Liver (tissue), 9 donors: ENCODE measurements around the gene ADAM11. TPM values are rescaled to one million over a fixed set of nuclear protein-coding genes. Genes with fewer than 3 reads are reported as not detected.

ENCODE experiments used
- DNase-seq: peaks from one replicate; pipeline ENCODE4 v3.0.0-alpha.2; 2017; ENCODE audit warnings: low spot score
- H3K27ac ChIP-seq, 2 donors: one replicate each; pipeline ENCODE4 v1.7.0; 2013; ENCODE audit warnings: inconsistent platforms in 2 of 2, low read length in 2 of 2, control low read depth in 1 of 2, low read depth in 1 of 2, mild to moderate bottlenecking in 1 of 2
- H3K27me3 ChIP-seq, 4 donors: one replicate each; pipeline versions ENCODE4 v1.6.1 to v1.7.0; 2013; ENCODE audit warnings: low read length in 3 of 4, inconsistent platforms in 1 of 4, mild to moderate bottlenecking in 1 of 4, moderate library complexity in 1 of 4; ENCODE audit not compliant: control insufficient read depth in 4 of 4, insufficient read depth in 4 of 4
- H3K36me3 ChIP-seq, 4 donors: one replicate each; pipeline versions ENCODE4 v1.6.1 to v1.7.0; 2013; ENCODE audit warnings: low read length in 3 of 4, mild to moderate bottlenecking in 3 of 4, low read depth in 1 of 4, moderate library complexity in 1 of 4; ENCODE audit not compliant: control insufficient read depth in 4 of 4, insufficient read depth in 3 of 4
- H3K4me1 ChIP-seq, 4 donors: one replicate each; pipeline versions ENCODE4 v1.6.1 to v1.7.0; 2013; ENCODE audit warnings: low read length in 3 of 4, mild to moderate bottlenecking in 3 of 4, moderate library complexity in 1 of 4; ENCODE audit not compliant: control insufficient read depth in 4 of 4, insufficient read depth in 4 of 4
- H3K4me3 ChIP-seq, 3 donors: one replicate each; pipeline versions ENCODE4 v1.6.1 to v1.7.0; 2013; ENCODE audit warnings: low read length in 3 of 3, control low read depth in 1 of 3, low read depth in 1 of 3, mild to moderate bottlenecking in 1 of 3
- H3K9ac ChIP-seq, 2 donors: one replicate each; pipeline ENCODE4 v1.7.0; 2013; ENCODE audit warnings: low read length in 2 of 2, mild to moderate bottlenecking in 2 of 2, moderate library complexity in 2 of 2, control low read depth in 1 of 2, low read depth in 1 of 2
- H3K9me3 ChIP-seq, 4 donors: one replicate each; pipeline versions ENCODE4 v1.6.1 to v1.7.0; 2013; ENCODE audit warnings: low read length in 3 of 4; ENCODE audit not compliant: control insufficient read depth in 4 of 4
- ATF3 ChIP-seq: IDR thresholded peaks from 2 replicates; pipeline ENCODE4 v1.6.1; 2016; ENCODE audit warnings: antibody characterized with exemption
- CTCF ChIP-seq: fragments of 150-350 bp; IDR thresholded peaks from 2 replicates; pipeline ENCODE4 v1.5.1; 2017; ENCODE audit warnings: improper control_type of control experiment, low read depth, low read length; ENCODE audit not compliant: missing input control
- EGR1 ChIP-seq, 2 donors: IDR thresholded peaks; 2 replicates each; pipeline ENCODE4 v1.6.1; 2016 to 2018; ENCODE audit warnings: antibody characterized with exemption in 2 of 2, low read depth in 2 of 2
- GABPA ChIP-seq, 2 donors: IDR thresholded peaks in 1 of 2; conservative IDR thresholded peaks in 1 of 2; 2 replicates each; pipeline ENCODE4 v1.6.1; 2016; ENCODE audit warnings: antibody characterized with exemption in 2 of 2, mild to moderate bottlenecking in 1 of 2, moderate library complexity in 1 of 2
- HNF4A ChIP-seq, 2 donors: conservative IDR thresholded peaks; 2 replicates each; pipeline ENCODE4 v1.6.1; 2016; ENCODE audit warnings: antibody characterized with exemption in 2 of 2, mild to moderate bottlenecking in 2 of 2
- JUND ChIP-seq, 2 donors: IDR thresholded peaks; 2 replicates each; pipeline ENCODE4 v1.6.1; 2016; ENCODE audit warnings: antibody characterized with exemption in 2 of 2
- MAX ChIP-seq: IDR thresholded peaks from 2 replicates; pipeline ENCODE4 v1.6.1; 2016; ENCODE audit warnings: antibody characterized with exemption
- NR2F2 ChIP-seq: IDR thresholded peaks from 2 replicates; pipeline ENCODE4 v1.6.1; 2016; ENCODE audit warnings: antibody characterized with exemption
- RAD21 ChIP-seq, 2 donors: IDR thresholded peaks; 2 replicates each; pipeline ENCODE4 v1.6.1; 2016; ENCODE audit warnings: antibody characterized with exemption in 2 of 2, mild to moderate bottlenecking in 2 of 2
- REST ChIP-seq: IDR thresholded peaks from 2 replicates; pipeline ENCODE4 v1.6.1; 2016; ENCODE audit warnings: antibody characterized with exemption, mild to moderate bottlenecking
- RXRA ChIP-seq, 2 donors: IDR thresholded peaks; 2 replicates each; pipeline ENCODE4 v1.6.1; 2017 to 2018; ENCODE audit warnings: antibody characterized with exemption in 2 of 2, mild to moderate bottlenecking in 1 of 2
- SP1 ChIP-seq: IDR thresholded peaks from 2 replicates; pipeline ENCODE4 v1.6.1; 2018; ENCODE audit warnings: antibody characterized with exemption, mild to moderate bottlenecking
- YY1 ChIP-seq: IDR thresholded peaks from 2 replicates; pipeline ENCODE4 v1.6.1; 2016; ENCODE audit warnings: antibody characterized with exemption, mild to moderate bottlenecking
- ZBTB33 ChIP-seq: IDR thresholded peaks from 2 replicates; pipeline ENCODE4 v1.6.1; 2016; ENCODE audit warnings: antibody characterized with exemption
- WGBS: extraction: QIAGEN DNeasy Blood & Tissue Kit; methylation state at CpG from one replicate; pipeline ENCODE4 v1.1.7; 2013; 5-methylcytosine and 5-hydroxymethylcytosine counted together
- polyA plus RNA-seq, 2 donors: library from polyadenylated mRNA; stranded (reverse) in 1 of 2; unstranded in 1 of 2; fragments of 200-250 nt in 1 of 2; fragments of >200 nt in 1 of 2; fragmentation: Nextera tagmentation in 1 of 2; extraction: Ambion mirVana in 1 of 2; gene quantifications; one replicate each; pipeline versions ENCODE4 v1.2.1 to v1.2.3, GENCODE V29; 2013 to 2015
- total RNA-seq, 2 donors: library from RNA; depleted of rRNA; stranded (reverse); fragments of >200 nt; gene quantifications; one replicate each; pipeline ENCODE4 v1.2.3, GENCODE V29; 2014
- donor health status: healthy.
- donor health status: healthy.
- donor health status: healthy.
- donor health status: healthy.
- donor health status: healthy.

ADAM11 gene
- total and polyA plus RNA-seq, 4 donors = 0.06 to 1.1 (median 0.08) TPM; not detected in 1

GRCh38 chr17:44766409-44767038 lies 7.7 kb downstream of the ADAM11 start:
- WGBS = 49% methylated on average over 8 of the region's 8 CpGs
- no peak for TF ChIP-seq RXRA (IDR thresholded peaks at IDR 0.05)
- TF ChIP-seq REST = no peak
- no peak for TF ChIP-seq GABPA (IDR thresholded peaks at IDR 0.05 in 1 of 2, conservative IDR thresholded peaks at IDR 0.05 in 1 of 2)
- TF ChIP-seq ZBTB33 = no peak
- no peak for TF ChIP-seq HNF4A (conservative IDR thresholded peaks at IDR 0.05)
- no peak for TF ChIP-seq YY1
- no peak for TF ChIP-seq CTCF
- no peak for DNase-seq
- no peaks in the 10 kb centered on the region for H3K9me3 ChIP-seq
- H3K27ac ChIP-seq = no peak overlapping the region
- H3K36me3 ChIP-seq = no peaks in the 10 kb centered on the region
- no peaks in the 10 kb centered on the region for H3K27me3 ChIP-seq
- no peaks in the 10 kb centered on the region for H3K4me1 ChIP-seq
- H3K9ac ChIP-seq = no peak overlapping the region
- H3K4me3 ChIP-seq = no peak overlapping the region

- Histone ChIP-seq H3K9ac (no peak overlapping the region), H3K4me3 (no peak overlapping the region), H3K4me1 (no peaks in the 10 kb centered on the region), H3K9me3 (no peaks in the 10 kb centered on the region), H3K27me3 (no peaks in the 10 kb centered on the region), H3K27ac (no peak overlapping the region), H3K36me3 (no peaks in the 10 kb centered on the region)
- 67% methylated on average over 4 of the region's 4 CpGs for WGBS
- DNase-seq = no peak
- TF ChIP-seq JUND (IDR thresholded peaks at IDR 0.05) = no peak
- TF ChIP-seq RAD21 (IDR thresholded peaks at IDR 0.05) = no peak
- TF ChIP-seq EGR1 (IDR thresholded peaks at IDR 0.05; ENCODE audit: low read depth in 2 of 2) = no peak
- TF ChIP-seq YY1 = no peak
- no peak for TF ChIP-seq MAX
- no peak for TF ChIP-seq ATF3
- no peak for TF ChIP-seq ZBTB33
- no peak for TF ChIP-seq SP1
- no peak for TF ChIP-seq REST
- TF ChIP-seq NR2F2 = no peak
- TF ChIP-seq CTCF = no peak
- no peak for TF ChIP-seq HNF4A (conservative IDR thresholded peaks at IDR 0.05)
These were observed 8.7 kb downstream of the ADAM11 start for GRCh38 chr17:44767493-44767892.
